ENCODE results near the gene TEKTIP1.

Gene TEKTIP1

GRCh38 chr19:3586707-3587346 is 47.9 kb downstream of the TEKTIP1 start:
- DNase-seq: no peak

GRCh38 chr19:3589439-3589838 is 50.5 kb downstream of the TEKTIP1 start:
- DNase-seq: no peak

- no peak for DNase-seq
Measured at GRCh38 chr19:3589949-3590348, 51.0 kb downstream of the TEKTIP1 start.

GRCh38 chr19:3590991-3591659 is 52.2 kb downstream of the TEKTIP1 start:
- no peak for DNase-seq

GRCh38 chr19:3591876-3592613 is 53.1 kb downstream of the TEKTIP1 start:
- no peak for DNase-seq

- no peak for DNase-seq
Measured at GRCh38 chr19:3593156-3593555, 54.2 kb downstream of the TEKTIP1 start.

Data from fibroblast of skin of right quadriceps (primary cell).